Osteocyte (in vitro differentiated cells): Measurements from ENCODE around the gene BNIPL. TPM values are rescaled to one million over a fixed set of nuclear protein-coding genes. Genes with fewer than 3 reads are reported as not detected.
A peak's percentile ranks its signal among the peaks of the same experiment; 100 is the strongest.

Experiments
- DNase-seq: peaks from one replicate; pipeline ENCODE4 v3.0.0; 2021; ENCODE audit warnings: mixed read lengths; ENCODE audit not compliant: unreplicated experiment; ENCODE audit errors: extremely low spot score
- H3K27ac Mint-ChIP-seq: one replicate; pipeline ENCODE4 v1.8.0; 2021; ENCODE audit warnings: mild to moderate bottlenecking, mixed read lengths; ENCODE audit not compliant: unreplicated experiment
- H3K27me3 Mint-ChIP-seq: one replicate; pipeline ENCODE4 v1.8.0; 2021; ENCODE audit warnings: mixed read lengths; ENCODE audit not compliant: unreplicated experiment
- H3K36me3 Mint-ChIP-seq: one replicate; pipeline ENCODE4 v1.8.0; 2021; ENCODE audit warnings: mixed read lengths; ENCODE audit not compliant: unreplicated experiment
- H3K4me1 Mint-ChIP-seq: one replicate; pipeline ENCODE4 v1.8.0; 2021; ENCODE audit warnings: mixed read lengths; ENCODE audit not compliant: unreplicated experiment
- H3K4me3 Mint-ChIP-seq: one replicate; pipeline ENCODE4 v1.8.0; 2021; ENCODE audit warnings: mild to moderate bottlenecking, moderate library complexity, mixed read lengths; ENCODE audit not compliant: unreplicated experiment
- H3K9me3 Mint-ChIP-seq: one replicate; pipeline ENCODE4 v1.8.0; 2021; ENCODE audit warnings: mixed read lengths; ENCODE audit not compliant: unreplicated experiment
- total RNA-seq: library from RNA; stranded (reverse); gene quantifications from 2 replicates; pipeline ENCODE4 v1.2.1, GENCODE V29; 2021
- TF ChIP-seq, protein P1 (sequence below): fragments of 200-600 bp; sonication (generic); IDR thresholded peaks from 2 replicates; pipeline ENCODE4 v1.5.0; 2021; ENCODE audit warnings: antibody characterized with exemption, mild to moderate bottlenecking, moderate library complexity

BNIPL gene
- total RNA-seq, 1 donor from 2014 or later = 0.81 TPM

DNA sequence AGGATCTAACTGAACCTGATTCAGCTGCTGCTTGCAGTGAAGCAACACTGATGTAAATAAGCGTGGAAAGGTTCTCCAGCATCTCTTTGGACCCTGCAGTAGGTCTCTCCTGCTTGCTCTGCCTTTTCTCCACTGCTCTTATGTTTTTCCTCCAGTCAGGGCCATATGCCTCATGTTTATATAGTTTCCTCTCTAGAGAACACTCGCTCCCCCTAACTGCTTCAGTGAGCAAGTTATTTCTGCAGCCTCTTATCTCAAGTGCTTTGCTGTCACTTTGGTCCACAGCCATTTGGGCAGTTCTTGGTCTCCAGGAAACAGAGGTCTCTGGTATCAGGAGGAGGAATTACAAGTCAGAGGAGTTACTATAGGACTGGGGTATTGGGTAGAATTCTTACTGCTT lies 22.9 kb upstream of the BNIPL start:
- Mint-ChIP-seq H3K27me3 (no peaks in the 10 kb centered on the region), H3K9me3 (no peaks in the 10 kb centered on the region), H3K4me1 (peaks cover 18% of the 10 kb centered on the region), H3K4me3 (no peak overlapping the region), H3K36me3 (peaks cover 3% of the 10 kb centered on the region), H3K27ac (peak overlapping the region; percentile 38)
- no peak for DNase-seq
- TF ChIP-seq, protein P1, sequence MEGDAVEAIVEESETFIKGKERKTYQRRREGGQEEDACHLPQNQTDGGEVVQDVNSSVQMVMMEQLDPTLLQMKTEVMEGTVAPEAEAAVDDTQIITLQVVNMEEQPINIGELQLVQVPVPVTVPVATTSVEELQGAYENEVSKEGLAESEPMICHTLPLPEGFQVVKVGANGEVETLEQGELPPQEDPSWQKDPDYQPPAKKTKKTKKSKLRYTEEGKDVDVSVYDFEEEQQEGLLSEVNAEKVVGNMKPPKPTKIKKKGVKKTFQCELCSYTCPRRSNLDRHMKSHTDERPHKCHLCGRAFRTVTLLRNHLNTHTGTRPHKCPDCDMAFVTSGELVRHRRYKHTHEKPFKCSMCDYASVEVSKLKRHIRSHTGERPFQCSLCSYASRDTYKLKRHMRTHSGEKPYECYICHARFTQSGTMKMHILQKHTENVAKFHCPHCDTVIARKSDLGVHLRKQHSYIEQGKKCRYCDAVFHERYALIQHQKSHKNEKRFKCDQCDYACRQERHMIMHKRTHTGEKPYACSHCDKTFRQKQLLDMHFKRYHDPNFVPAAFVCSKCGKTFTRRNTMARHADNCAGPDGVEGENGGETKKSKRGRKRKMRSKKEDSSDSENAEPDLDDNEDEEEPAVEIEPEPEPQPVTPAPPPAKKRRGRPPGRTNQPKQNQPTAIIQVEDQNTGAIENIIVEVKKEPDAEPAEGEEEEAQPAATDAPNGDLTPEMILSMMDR = no peak

DNA sequence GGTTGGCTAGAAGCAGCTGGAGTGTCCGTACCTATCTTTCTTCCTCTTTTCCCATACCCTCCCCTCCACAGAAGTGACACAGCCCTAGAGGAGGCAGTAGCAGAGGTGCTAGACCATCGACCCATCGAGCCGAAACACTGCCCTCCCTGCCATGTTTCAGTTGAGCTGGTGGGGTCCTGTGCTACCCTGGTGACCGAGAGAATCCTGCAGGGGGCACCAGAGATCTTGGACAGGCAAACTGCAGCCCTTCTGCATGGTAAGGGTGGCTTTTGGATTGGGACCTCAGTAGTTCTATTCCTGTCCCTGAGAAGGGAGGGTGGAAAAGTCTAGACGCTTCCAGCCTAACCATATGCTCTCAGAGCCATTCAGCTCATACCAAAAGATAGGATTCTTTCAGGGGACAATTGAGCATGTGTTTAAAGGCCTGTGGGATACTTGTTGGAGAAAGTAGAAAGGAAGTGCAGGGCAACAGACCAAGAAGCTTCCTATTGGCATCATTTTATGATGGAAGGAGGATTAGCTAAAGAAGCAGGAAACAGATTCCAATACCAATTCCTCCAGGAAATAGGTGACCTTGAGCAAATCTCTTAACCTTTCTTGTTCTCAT lies 11.7 kb upstream of the BNIPL start:
- DNase-seq = peak; percentile 89
- TF ChIP-seq, protein P1 = peak; percentile 70
- no peaks in the 10 kb centered on the region for H3K9me3 Mint-ChIP-seq
- H3K4me3 Mint-ChIP-seq = no peak overlapping the region
- H3K4me1 Mint-ChIP-seq = no peaks in the 10 kb centered on the region
- H3K27ac Mint-ChIP-seq = no peak overlapping the region
- H3K27me3 Mint-ChIP-seq = no peaks in the 10 kb centered on the region
- H3K36me3 Mint-ChIP-seq = peaks cover 25% of the 10 kb centered on the region

DNA sequence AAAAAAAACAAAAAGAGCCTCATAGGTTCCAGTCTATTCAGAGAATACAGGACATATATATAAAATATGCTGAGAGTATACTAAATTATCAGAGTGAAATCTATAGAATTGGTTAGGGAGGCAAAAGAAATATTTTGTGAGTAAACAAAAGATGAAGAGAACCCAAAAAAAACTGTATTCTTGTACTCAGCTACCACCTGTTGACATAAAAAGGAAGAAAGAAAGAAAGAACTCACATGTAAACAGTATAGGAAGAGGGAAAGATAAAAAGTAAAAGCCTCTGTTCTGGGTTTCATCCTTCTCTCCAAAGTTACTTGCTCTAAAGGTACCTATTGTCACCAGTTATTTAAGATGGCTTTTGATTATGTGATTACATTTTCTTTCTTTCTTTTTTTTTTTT lies 9.9 kb upstream of the BNIPL start:
- Mint-ChIP-seq H3K27me3 (no peaks in the 10 kb centered on the region), H3K27ac (no peak overlapping the region), H3K9me3 (no peaks in the 10 kb centered on the region), H3K36me3 (peaks cover 33% of the 10 kb centered on the region), H3K4me1 (no peaks in the 10 kb centered on the region), H3K4me3 (no peak overlapping the region)
- DNase-seq = no peak
- TF ChIP-seq, protein P1 = no peak

DNA sequence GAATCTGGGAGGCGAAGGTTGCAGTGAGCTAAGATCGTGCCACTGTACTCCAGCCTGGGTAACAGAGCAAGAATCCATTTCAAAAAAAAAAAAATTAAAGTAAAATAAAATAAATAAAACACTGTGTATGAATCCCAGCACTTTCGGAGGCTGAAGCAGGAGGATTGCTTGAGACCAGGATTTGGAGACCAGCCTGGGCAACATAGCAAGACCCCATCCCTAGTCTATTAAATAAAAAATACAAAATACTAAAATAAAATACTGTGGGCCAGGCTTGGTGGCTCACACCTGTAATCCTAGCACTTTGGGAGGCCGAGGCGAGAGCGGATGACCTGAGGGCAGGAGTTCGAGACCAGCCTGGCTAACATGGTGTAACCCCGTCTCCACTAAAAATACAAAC lies 4.2 kb upstream of the BNIPL start:
- Mint-ChIP-seq H3K27me3 (no peaks in the 10 kb centered on the region), H3K4me3 (no peak overlapping the region)

DNA sequence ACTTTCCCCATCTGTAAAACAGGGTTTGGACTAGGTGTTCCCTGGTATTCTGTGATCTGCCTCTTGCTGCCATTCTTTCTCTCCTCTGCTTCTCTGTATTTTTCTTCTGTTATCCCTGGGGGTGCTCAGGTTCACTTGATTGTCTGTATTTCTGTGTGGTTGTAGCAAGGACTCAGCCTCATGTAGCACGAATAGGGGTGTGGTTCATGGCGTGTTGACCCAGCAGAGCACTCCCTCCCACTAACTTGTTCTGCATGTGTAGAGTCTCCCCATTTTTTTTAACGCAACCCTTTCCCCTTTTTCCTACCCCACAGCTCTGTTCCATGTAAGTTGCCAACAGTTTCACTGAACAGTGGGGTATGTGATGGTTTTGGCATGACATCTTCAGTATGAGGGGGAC lies 1.2 kb upstream of the BNIPL start:
- DNase-seq = no peak
- no peaks in the 10 kb centered on the region for H3K27me3 Mint-ChIP-seq
- no peaks in the 10 kb centered on the region for H3K9me3 Mint-ChIP-seq
- H3K4me1 Mint-ChIP-seq = no peaks in the 10 kb centered on the region
- peaks cover 32% of the 10 kb centered on the region for H3K36me3 Mint-ChIP-seq
- TF ChIP-seq, protein P1 = no peak
- H3K27ac Mint-ChIP-seq = no peak overlapping the region
- no peak overlapping the region for H3K4me3 Mint-ChIP-seq

More for the DNA sequence above, 4.2 kb upstream of the BNIPL start:
- no peak for DNase-seq
- TF ChIP-seq, protein P1 = no peak
- no peak overlapping the region for H3K27ac Mint-ChIP-seq
- no peaks in the 10 kb centered on the region for H3K4me1 Mint-ChIP-seq
- no peaks in the 10 kb centered on the region for H3K9me3 Mint-ChIP-seq
- H3K36me3 Mint-ChIP-seq = peaks cover 42% of the 10 kb centered on the region
